Stomach (tissue), 4 donors: ENCODE results near the gene PLET1.

Experiments
- EP300 ChIP-seq: sonication (generic); formaldehyde crosslinking; IDR thresholded peaks from one replicate; pipeline ENCODE4 v1.6.1; 2017; ENCODE audit warnings: antibody characterized with exemption
- POLR2A ChIP-seq, 4 donors: fragments of 450-650 bp; IDR thresholded peaks; one replicate each; pipeline ENCODE4 v1.6.1; 2016; ENCODE audit warnings: antibody characterized with exemption in 4 of 4, control low read depth in 2 of 4, mild to moderate bottlenecking in 1 of 4, moderate library complexity in 1 of 4
- TF ChIP-seq, protein P1 (sequence below), 7 experiments: fragments of 450-650 bp in 4 of 7; fragments of 200-600 bp in 3 of 7; sonication (generic) in 3 of 7; IDR thresholded peaks; one replicate each; pipeline ENCODE4 v1.5.1; 2016 to 2019; ENCODE audit warnings: antibody characterized with exemption in 7 of 7, control low read depth in 2 of 7, mild to moderate bottlenecking in 1 of 7

DNA sequence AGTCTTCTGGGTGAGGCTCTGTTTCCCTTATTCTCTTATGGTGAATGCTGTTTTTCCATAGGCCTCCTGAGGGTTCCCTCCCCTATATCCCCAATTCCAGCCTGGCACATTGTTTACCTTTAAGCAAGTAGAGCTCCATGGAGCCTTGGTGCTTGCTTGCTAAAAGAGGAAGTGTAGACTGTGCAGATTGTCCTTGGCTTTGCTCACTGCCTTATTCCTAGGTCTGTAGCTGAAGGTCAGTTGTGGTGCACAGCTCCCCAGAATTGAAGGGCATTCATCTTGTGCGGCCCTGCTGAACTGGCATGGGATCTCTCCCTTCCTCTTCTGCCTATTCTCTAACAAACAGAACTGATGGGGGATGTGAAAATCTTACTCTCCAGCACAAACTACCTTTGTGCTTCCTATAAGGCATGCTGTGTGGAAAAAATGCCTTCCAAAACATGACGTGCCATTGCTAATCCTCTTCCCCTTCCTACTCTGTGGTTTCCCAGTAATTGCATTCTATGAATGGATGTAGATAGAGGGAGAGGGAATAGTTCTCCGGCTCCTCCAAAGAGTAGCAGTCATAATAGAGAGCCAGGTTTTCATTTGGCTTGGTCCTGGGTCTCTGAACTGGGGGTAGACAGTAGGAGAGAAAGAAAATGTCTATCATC lies 34.2 kb upstream of the PLET1 start:
- TF ChIP-seq, protein P1, sequence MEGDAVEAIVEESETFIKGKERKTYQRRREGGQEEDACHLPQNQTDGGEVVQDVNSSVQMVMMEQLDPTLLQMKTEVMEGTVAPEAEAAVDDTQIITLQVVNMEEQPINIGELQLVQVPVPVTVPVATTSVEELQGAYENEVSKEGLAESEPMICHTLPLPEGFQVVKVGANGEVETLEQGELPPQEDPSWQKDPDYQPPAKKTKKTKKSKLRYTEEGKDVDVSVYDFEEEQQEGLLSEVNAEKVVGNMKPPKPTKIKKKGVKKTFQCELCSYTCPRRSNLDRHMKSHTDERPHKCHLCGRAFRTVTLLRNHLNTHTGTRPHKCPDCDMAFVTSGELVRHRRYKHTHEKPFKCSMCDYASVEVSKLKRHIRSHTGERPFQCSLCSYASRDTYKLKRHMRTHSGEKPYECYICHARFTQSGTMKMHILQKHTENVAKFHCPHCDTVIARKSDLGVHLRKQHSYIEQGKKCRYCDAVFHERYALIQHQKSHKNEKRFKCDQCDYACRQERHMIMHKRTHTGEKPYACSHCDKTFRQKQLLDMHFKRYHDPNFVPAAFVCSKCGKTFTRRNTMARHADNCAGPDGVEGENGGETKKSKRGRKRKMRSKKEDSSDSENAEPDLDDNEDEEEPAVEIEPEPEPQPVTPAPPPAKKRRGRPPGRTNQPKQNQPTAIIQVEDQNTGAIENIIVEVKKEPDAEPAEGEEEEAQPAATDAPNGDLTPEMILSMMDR (IDR thresholded peaks at IDR 0.05): no peak
- TF ChIP-seq POLR2A (IDR thresholded peaks at IDR 0.05) (no peak), EP300 (no peak)
